ENCODE data around the gene TMEM127.
A peak's percentile ranks its signal among the peaks of the same experiment; 100 is the strongest.
"Not testable (repeated sequence)": the region's sequence is repeated elsewhere in the genome, so short reads cannot be mapped to it uniquely, and the experiment has no call there.

The TMEM127 gene

DNA sequence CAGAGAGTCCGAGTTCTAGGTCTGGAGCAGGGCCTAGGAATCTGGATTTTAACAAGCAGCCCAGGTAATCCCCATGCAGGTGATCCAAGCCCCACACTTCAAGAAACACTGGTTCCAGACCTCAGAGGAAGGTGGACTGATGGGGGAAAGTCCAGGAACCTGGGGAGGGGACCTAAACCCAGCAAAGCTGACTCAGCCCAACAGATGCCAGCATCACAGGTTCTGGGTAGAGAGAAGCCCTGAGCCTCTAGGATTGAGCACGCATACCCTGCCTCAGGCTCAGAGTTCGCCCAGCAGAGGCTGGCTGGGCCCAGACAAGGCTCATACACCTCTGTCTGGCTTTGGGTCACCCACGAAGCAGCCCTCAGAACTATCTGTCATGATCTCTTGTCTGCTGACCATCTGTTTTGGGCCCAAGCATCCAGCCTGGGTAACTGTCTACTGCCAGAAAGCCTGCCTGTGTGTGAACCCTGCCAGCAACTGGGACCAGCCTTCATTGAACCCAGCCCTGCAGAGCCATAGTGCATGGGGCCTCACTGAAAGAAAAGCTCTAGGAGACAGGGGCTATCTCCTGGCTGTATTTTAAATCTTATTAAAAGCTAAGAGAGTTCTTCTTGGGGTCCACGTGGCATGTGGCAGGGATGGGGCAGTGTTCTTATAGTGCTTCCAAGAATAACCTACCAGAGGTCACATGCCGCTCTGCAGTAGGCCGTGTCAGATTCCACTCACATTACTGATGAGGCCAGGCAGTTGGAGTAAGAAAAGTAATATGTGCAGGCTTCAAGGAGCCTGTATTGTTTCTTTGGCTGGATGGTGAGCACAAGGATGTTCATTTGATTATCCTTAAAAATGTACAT, 7.4 kb downstream of the TMEM127 start:
- no peaks in the 10 kb centered on the region for H3K9me3 Mint-ChIP-seq
- peaks cover 71% of the 10 kb centered on the region for H3K36me3 Mint-ChIP-seq (ENCODE audit: insufficient read depth)
- H3K27me3 Mint-ChIP-seq = no peaks in the 10 kb centered on the region
- ATAC-seq (replicated peaks) (no peak), DNase-seq (no peak)
- H3K27ac Mint-ChIP-seq = peak overlapping the region; percentile 60 to 87
- H3K4me3 Mint-ChIP-seq = no peak overlapping the region
- peaks cover 18 to 40% of the 10 kb centered on the region in 2 donors for H3K4me1 Mint-ChIP-seq (ENCODE audit: low read depth in 2 of 2)

DNA sequence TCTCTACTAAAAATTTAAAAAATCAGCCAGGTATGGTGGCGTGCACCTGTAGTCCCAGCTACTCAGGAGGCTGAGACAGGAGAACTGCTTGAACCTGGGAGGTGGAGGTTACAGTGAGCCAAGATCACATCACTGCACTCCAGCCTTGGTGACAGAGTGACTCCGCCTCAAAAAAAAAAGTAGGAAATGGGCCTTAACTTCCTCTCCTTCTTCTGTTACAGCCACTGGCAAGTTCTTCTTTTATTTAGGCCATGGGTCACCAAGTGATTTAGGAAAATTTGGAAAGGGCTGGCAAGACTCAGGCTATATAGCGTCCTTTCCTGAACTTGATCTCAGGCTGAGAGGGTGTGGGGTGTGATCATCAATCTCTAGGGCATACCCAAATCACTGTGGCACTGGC, 8.1 kb downstream of the TMEM127 start:
- H3K27ac Mint-ChIP-seq = peak overlapping the region; percentile 38 to 60
- not testable (repeated sequence) for H3K27me3 Mint-ChIP-seq; ATAC-seq (replicated peaks); H3K9me3 Mint-ChIP-seq; H3K4me3 Mint-ChIP-seq; DNase-seq
- H3K4me1 Mint-ChIP-seq (ENCODE audit: low read depth in 2 of 2) = peaks cover 18 to 39% of the 10 kb centered on the region in 2 donors
- peaks cover 71% of the 10 kb centered on the region for H3K36me3 Mint-ChIP-seq (ENCODE audit: insufficient read depth)

DNA sequence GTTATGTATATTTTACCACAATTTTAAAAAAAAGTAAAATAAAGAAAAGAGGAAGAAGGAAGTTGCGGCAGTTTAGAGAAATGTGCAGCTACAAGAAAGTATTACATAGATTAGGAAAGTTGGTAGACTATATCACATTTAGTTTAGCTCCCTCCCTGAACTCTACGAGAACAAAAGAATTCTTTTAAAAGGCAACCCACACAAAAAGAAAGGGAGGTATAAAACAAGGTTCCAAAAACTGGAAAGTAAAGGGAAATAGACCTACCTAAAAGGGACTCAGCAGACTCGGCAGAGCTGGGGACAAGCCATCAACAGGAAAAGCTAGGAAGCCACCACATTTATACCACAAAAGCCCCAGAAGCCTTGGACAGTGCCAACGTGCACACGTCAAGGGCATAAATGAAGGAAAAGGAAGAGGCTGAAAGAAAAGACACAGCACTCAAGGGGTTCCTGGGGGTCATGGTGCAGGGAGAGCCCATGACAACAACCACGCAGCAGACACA, 9.1 kb downstream of the TMEM127 start:
- Mint-ChIP-seq H3K36me3 (ENCODE audit: insufficient read depth) (peaks cover 72% of the 10 kb centered on the region), H3K4me1 (ENCODE audit: low read depth in 2 of 2) (peaks cover 18 to 34% of the 10 kb centered on the region in 2 donors), H3K27ac (peak overlapping the region; percentile 70 to 85), H3K9me3 (no peaks in the 10 kb centered on the region), H3K4me3 (no peak overlapping the region), H3K27me3 (no peaks in the 10 kb centered on the region)
- no peak for ATAC-seq (replicated peaks)
- no peak for DNase-seq

DNA sequence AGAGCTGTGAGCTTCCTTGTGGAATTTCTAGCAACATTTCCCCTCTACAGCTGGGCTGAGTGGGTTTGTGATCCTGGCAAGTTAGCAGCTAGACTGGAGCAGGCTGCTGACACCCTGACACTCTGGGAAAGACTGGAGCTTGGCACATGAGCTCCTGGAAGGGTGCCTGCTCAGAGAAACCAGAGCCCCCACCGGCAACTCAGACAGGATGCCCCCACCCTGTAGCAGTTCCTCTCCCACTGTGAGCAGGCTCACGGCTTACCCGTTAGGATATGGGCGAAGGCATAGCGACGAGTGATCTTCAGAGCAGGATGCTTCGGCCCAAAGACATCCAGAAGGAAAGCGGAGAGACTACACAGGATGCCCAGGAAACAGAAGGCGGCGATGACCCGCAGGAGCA, 11.2 kb downstream of the TMEM127 start:
- ATAC-seq (replicated peaks) (no peak), DNase-seq (no peak)
- Mint-ChIP-seq H3K27me3 (no peaks in the 10 kb centered on the region), H3K27ac (peak overlapping the region in 1 of 2 donors; percentile 4), H3K9me3 (no peaks in the 10 kb centered on the region), H3K4me3 (no peak overlapping the region), H3K4me1 (ENCODE audit: low read depth in 2 of 2) (peaks cover 14 to 26% of the 10 kb centered on the region in 2 donors), H3K36me3 (ENCODE audit: insufficient read depth) (peaks cover 70% of the 10 kb centered on the region)

DNA sequence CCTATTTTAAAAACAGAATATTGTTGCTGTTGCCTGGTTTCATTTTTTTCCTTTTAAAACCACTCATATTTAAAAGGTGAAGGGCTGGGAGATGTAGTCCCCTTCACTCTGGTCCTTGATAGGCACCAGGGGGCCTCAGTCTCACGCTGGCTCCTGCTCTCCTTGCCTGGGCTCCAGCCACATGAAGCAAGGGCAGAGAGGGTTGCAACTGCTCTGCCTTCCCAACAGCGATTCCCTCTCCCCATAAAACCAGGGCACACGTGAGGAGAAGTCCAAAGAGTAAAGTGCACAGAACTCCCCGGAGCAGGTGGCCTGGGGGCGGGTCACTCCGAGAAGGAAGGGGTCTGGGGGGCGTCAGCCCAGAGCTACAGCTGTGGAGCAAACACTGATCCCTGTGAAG, 12.8 kb downstream of the TMEM127 start:
- no peak for ATAC-seq (replicated peaks)
- H3K9me3 Mint-ChIP-seq = no peaks in the 10 kb centered on the region
- no peak for DNase-seq
- peaks cover 13 to 19% of the 10 kb centered on the region in 2 donors for H3K4me1 Mint-ChIP-seq (ENCODE audit: low read depth in 2 of 2)
- H3K27ac Mint-ChIP-seq = peak overlapping the region; percentile 54 to 57
- no peaks in the 10 kb centered on the region for H3K27me3 Mint-ChIP-seq
- peaks cover 66% of the 10 kb centered on the region for H3K36me3 Mint-ChIP-seq (ENCODE audit: insufficient read depth)
- no peak overlapping the region for H3K4me3 Mint-ChIP-seq

DNA sequence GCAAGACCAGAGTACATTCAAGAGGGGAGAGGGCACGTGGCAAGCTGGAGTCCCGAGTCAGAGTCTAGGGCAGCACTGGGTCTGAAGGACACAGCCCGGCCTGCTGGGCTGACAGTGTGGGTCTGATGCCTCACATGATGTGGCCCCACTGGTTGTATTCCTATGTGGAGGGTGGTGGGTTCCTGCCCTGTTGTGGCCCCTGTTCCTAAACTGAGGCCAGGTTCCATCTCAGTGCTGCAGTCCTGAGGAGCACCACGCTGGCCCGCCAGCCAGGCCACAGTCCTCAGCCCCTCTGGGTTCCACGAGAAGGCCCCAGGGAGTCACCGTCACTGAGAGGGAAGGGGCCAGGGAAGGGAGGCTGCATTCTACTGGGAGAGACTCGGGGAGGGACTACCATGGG, 13.3 kb downstream of the TMEM127 start:
- H3K27ac Mint-ChIP-seq = peak overlapping the region; percentile 35 to 57
- peaks cover 13 to 15% of the 10 kb centered on the region in 2 donors for H3K4me1 Mint-ChIP-seq (ENCODE audit: low read depth in 2 of 2)
- H3K36me3 Mint-ChIP-seq (ENCODE audit: insufficient read depth) = peaks cover 63% of the 10 kb centered on the region

DNA sequence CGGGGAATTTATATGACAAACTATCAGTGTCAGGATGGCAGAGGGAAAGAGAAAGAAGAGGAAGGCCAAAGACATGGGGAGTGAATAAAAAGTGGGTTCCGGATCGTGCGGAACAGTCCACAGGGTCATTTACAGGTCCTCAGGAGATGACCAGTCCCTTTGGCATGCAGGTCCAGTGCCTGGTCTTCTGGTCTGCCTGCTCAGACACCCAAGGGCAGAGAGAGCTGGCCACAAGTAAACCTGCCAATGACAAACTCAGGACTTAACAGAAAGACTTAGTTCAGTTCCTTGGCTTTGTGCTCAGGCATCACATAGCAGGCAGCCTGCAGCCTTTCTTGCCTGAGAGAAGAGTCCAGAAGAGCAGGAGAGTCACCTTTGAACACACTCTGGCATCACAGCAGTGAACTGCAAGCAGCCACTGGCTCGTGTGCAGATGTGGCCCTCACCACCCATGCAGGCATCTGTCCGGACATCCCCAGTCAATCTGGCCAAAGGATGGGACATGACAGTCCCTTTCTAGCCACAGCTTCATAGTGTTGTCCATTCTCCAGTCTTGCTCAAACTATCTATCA, 14.0 kb downstream of the TMEM127 start:
- Mint-ChIP-seq H3K4me3 (no peak overlapping the region), H3K9me3 (no peaks in the 10 kb centered on the region), H3K27me3 (no peaks in the 10 kb centered on the region), H3K4me1 (ENCODE audit: low read depth in 2 of 2) (peaks cover 14 to 17% of the 10 kb centered on the region in 2 donors), H3K36me3 (ENCODE audit: insufficient read depth) (peaks cover 59% of the 10 kb centered on the region), H3K27ac (peak overlapping the region; percentile 52 to 57)
- ATAC-seq (replicated peaks) = no peak
- DNase-seq = no peak

More for the DNA sequence above, 13.3 kb downstream of the TMEM127 start:
- Mint-ChIP-seq H3K4me3 (no peak overlapping the region), H3K9me3 (no peaks in the 10 kb centered on the region), H3K27me3 (no peaks in the 10 kb centered on the region)
- ATAC-seq (replicated peaks) (no peak), DNase-seq (no peak)

DNA sequence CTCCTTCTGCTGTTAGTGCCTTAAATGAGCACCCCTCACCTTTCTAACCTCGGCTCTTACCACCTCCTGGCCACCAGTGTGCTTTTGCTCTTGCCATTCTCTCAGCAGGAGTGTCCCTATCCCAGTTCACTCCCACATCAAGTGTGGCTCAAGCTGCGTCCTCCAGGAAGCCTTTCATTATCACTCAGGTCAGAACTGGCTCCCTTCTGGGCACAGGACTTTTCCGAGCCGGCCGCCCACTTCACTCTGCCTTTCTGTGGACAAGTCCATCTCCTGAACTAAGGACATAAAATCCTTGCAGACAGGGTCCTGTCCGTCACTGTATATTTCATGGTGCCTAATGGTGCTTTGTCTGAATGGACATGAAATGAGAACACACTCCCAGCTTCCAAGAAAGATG, 15.6 kb downstream of the TMEM127 start:
- no peaks in the 10 kb centered on the region for H3K9me3 Mint-ChIP-seq
- H3K4me1 Mint-ChIP-seq (ENCODE audit: low read depth in 2 of 2) = peaks cover 12 to 20% of the 10 kb centered on the region in 2 donors
- H3K36me3 Mint-ChIP-seq (ENCODE audit: insufficient read depth) = peaks cover 43% of the 10 kb centered on the region
- H3K27me3 Mint-ChIP-seq = no peaks in the 10 kb centered on the region
- no peak overlapping the region for H3K4me3 Mint-ChIP-seq
- ATAC-seq (replicated peaks) (no peak), DNase-seq (no peak)
- peak overlapping the region; percentile 24 to 75 for H3K27ac Mint-ChIP-seq

DNA sequence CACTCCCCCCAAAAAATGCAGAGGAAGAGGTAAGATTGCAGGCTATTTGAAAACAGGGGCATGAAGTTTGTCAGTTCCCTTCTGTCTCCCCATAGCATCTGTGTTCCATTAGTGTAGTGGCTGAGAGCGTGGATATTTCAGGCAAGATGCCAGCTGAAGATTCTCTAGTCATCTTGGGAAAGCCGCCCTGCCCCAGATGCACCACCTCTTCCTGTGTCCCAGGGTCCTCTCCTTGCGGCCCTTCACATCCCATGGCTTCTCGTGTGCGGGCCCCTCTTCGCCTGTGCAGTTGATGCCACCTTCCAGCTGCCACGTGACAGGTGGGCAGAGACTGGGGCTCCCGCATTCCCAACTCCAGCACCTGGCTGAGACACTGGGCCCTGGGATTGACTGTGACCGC, 16.1 kb downstream of the TMEM127 start:
- H3K27ac Mint-ChIP-seq = peak overlapping the region; percentile 24 to 75
- no peaks in the 10 kb centered on the region for H3K9me3 Mint-ChIP-seq
- no peak for DNase-seq
- H3K27me3 Mint-ChIP-seq = no peaks in the 10 kb centered on the region
- ATAC-seq (replicated peaks) = no peak
- peaks cover 11 to 20% of the 10 kb centered on the region in 2 donors for H3K4me1 Mint-ChIP-seq (ENCODE audit: low read depth in 2 of 2)
- H3K4me3 Mint-ChIP-seq = no peak overlapping the region
- H3K36me3 Mint-ChIP-seq (ENCODE audit: insufficient read depth) = peaks cover 38% of the 10 kb centered on the region

DNA sequence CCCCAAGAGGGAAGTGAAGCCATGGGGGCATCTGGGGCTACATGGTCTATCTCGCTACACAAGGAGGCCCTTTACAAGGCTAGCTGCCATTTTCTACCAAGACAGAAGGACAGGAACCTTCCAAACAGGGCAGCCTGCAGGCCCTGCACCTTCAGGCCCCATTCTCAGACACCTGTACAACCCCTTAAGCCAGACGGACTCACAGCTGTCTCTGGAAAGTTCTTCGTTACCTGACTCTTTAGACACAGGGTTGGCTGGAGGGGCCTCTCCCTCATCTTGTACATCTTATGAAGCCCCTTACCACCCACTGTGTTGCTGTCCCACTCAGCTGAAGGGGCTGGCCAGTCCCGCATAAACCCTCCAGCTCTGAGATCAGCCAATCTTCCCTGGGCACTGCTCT, 17.2 kb downstream of the TMEM127 start:
- Mint-ChIP-seq H3K27me3 (no peaks in the 10 kb centered on the region), H3K27ac (peak overlapping the region in 1 of 2 donors; percentile 75), H3K9me3 (no peaks in the 10 kb centered on the region), H3K36me3 (ENCODE audit: insufficient read depth) (peaks cover 29% of the 10 kb centered on the region), H3K4me1 (ENCODE audit: low read depth in 2 of 2) (peaks cover 11 to 20% of the 10 kb centered on the region in 2 donors), H3K4me3 (no peak overlapping the region)
- ATAC-seq (replicated peaks) = no peak
- no peak for DNase-seq

DNA sequence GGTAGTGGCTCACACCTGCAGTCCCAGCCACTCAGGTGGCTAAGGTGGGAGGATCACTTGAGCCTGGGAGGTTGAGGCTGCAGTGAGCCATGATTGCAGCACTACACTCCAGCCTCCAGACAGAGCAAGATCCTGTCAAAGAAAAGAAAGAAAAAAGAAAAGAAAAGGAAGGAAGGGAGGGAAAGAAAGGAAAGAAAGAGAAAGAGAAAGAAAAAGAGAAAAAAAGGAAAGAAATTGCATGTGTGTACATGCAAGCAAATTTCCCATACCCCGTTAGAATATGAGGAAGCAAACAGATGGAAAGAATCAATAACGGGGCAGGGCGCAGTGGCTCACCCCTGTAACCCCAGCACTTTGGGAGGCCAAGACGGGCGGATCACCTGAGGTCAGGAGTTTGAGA, 17.9 kb downstream of the TMEM127 start:
- Mint-ChIP-seq H3K27ac (peak overlapping the region; percentile 79 to 86), H3K4me1 (ENCODE audit: low read depth in 2 of 2) (peaks cover 11 to 20% of the 10 kb centered on the region in 2 donors)

DNA sequence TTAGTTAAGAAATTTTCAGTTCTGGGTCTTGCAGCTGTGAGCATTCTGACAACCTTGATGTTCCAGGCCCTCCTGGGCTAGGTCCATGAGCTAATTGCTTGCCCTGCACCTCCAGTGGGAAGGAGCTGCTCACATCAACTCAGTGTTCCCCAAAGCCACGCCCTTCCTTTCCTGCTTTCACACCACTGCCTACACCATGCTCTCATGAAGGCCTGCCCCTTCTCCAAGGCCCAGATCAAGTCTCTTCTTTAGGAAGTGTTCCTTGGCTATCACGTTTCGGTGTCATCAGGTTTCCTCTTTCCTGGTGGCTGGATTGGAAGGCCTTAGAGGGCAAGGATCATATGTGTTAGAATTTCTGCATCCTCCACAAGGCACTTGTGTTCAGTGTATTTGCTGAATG, 18.8 kb downstream of the TMEM127 start:
- ATAC-seq (replicated peaks) (no peak), DNase-seq (no peak)
- H3K27ac Mint-ChIP-seq = peak overlapping the region; percentile 79 to 86
- H3K36me3 Mint-ChIP-seq (ENCODE audit: insufficient read depth) = peaks cover 13% of the 10 kb centered on the region
- no peaks in the 10 kb centered on the region for H3K27me3 Mint-ChIP-seq
- H3K9me3 Mint-ChIP-seq = no peaks in the 10 kb centered on the region
- peaks cover 18 to 27% of the 10 kb centered on the region in 2 donors for H3K4me1 Mint-ChIP-seq (ENCODE audit: low read depth in 2 of 2)
- no peak overlapping the region for H3K4me3 Mint-ChIP-seq

More for the DNA sequence above, 17.9 kb downstream of the TMEM127 start:
- Mint-ChIP-seq H3K4me3 (no peak overlapping the region), H3K36me3 (ENCODE audit: insufficient read depth) (peaks cover 22% of the 10 kb centered on the region), H3K9me3 (no peaks in the 10 kb centered on the region), H3K27me3 (no peaks in the 10 kb centered on the region)
- no peak for DNase-seq
- no peak for ATAC-seq (replicated peaks)

DNA sequence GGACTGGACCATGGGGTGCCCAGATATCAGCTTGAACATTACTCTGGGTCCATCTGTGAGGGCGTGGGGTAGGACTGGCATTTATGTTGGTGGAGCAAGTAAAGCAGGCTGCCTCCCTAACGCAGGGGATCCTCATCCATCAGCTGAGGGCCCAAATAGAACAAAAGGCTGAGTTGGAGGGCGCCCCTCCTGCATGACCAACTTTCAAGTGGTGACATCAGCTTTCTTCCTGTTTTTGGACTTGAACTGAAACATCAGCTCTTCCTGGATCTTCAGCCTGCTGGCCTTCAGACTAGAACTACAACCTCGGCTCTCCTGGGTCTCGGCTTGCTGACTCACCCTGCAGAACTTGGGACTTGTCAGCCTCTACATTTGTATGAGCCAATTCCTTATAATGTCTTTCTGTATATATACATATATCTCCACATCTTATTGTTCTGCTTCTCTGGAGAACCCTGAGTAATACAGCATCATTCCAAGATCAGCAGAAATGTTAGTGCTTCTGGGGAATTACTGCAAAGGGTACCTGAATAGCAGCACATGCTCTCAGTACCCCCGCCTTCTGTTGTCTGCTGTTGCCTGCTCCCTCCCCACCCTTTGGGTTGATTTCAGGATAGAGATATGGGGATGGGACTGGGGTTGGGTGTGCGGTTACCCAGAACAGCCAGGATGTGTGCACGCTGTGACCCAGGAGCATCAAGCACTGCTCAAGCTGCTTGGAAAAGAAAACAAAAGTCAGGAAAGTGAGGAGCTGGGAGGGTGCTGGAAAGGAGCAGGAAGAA, 20.0 kb downstream of the TMEM127 start:
- no peak for DNase-seq

More for the DNA sequence above, 20.0 kb downstream of the TMEM127 start:
- peaks cover 8% of the 10 kb centered on the region for H3K36me3 Mint-ChIP-seq (ENCODE audit: insufficient read depth)
- H3K27me3 Mint-ChIP-seq = no peaks in the 10 kb centered on the region
- no peak overlapping the region for H3K4me3 Mint-ChIP-seq
- peak overlapping the region; percentile 79 to 86 for H3K27ac Mint-ChIP-seq
- no peak for ATAC-seq (replicated peaks)
- H3K9me3 Mint-ChIP-seq = no peaks in the 10 kb centered on the region
- peaks cover 26 to 34% of the 10 kb centered on the region in 2 donors for H3K4me1 Mint-ChIP-seq (ENCODE audit: low read depth in 2 of 2)
